Parathyroid adenoma (tissue), 2 donors: Measurements from ENCODE around the gene HOXB6.

Experiments
- H2AFZ ChIP-seq: fragments of 300-600 bp; sonication (generic); one replicate; pipeline ENCODE4 v1.7.0; 2017; ENCODE audit warnings: antibody characterized with exemption, mild to moderate bottlenecking
- H3K27ac ChIP-seq: fragments of 300-600 bp; sonication (generic); one replicate; pipeline ENCODE4 v1.7.0; 2017
- H3K27me3 ChIP-seq: fragments of 300-600 bp; sonication (generic); one replicate; pipeline ENCODE4 v1.7.0; 2017; ENCODE audit warnings: low read length; ENCODE audit not compliant: control insufficient read depth, insufficient read depth
- H3K36me3 ChIP-seq: fragments of 300-600 bp; sonication (generic); one replicate; pipeline ENCODE4 v1.7.0; 2017; ENCODE audit warnings: low read length; ENCODE audit not compliant: control insufficient read depth, insufficient read depth
- H3K4me1 ChIP-seq: fragments of 300-600 bp; sonication (generic); one replicate; pipeline ENCODE4 v1.7.0; 2017; ENCODE audit warnings: control low read depth
- H3K4me2 ChIP-seq: fragments of 300-600 bp; sonication (generic); one replicate; pipeline ENCODE4 v1.7.0; 2017; ENCODE audit warnings: low read length
- H3K4me3 ChIP-seq: fragments of 300-600 bp; sonication (generic); one replicate; pipeline ENCODE4 v1.7.0; 2017; ENCODE audit warnings: low read depth, low read length
- H3K79me2 ChIP-seq: fragments of 300-600 bp; sonication (generic); one replicate; pipeline ENCODE4 v1.7.0; 2017; ENCODE audit warnings: control low read depth
- H3K9ac ChIP-seq: fragments of 300-600 bp; sonication (generic); one replicate; pipeline ENCODE4 v1.7.0; 2017; ENCODE audit warnings: mild to moderate bottlenecking
- H3K9me3 ChIP-seq: fragments of 300-600 bp; sonication (generic); one replicate; pipeline ENCODE4 v1.7.0; 2017; ENCODE audit warnings: low read length; ENCODE audit not compliant: control insufficient read depth
- CTCF ChIP-seq: fragments of 300-600 bp; sonication (generic); IDR thresholded peaks from one replicate; pipeline ENCODE4 v1.7.0; 2017; ENCODE audit warnings: antibody characterized with exemption, mild to moderate bottlenecking
- donor health status: primary hyperparathyroidism.

HOXB6 gene

DNA sequence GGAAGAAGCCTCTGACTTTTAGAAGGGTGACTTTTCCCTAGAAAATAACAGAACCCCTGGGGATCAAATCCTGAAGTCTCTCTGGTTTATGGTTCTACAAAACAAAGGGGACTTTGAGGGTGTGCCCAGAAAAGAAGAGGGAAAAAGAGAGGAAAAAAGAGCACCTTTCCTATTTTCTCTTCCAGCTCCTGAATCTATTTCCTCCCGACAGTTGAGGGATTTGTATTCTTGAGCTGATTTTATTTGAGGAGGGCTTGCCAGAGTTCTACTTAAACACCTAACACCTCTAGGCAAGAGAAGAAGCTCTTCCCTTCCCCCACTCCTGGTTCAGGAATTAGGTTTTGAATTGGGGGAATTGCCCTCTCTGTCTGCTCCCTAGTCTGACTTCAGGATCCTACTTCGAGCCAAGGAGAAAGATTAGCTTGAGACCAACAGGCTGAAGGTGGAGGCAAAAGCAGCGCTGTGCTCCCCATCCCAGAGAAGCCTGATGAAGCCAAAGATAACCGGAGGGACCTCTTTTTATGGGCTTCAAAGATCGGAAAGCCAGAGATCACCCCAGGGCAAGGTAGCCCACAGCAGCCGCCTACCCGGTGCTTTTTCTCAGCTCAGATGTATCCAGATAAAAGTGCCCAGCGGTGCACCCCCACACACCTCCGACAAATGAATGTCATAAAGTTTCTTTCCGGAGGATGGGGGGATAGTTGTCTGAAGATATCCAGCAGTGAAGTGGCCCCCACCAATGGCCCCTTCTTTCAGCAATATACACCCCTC lies 15.5 kb downstream of the HOXB6 start:
- no peak overlapping the region for H3K27ac ChIP-seq
- no peak overlapping the region for H3K9ac ChIP-seq

GRCh38 chr17:48588528-48588927 lies 16.3 kb downstream of the HOXB6 start:
- Histone ChIP-seq H3K4me3 (no peak overlapping the region), H3K4me2 (no peak overlapping the region), H3K4me1 (no peaks in the 10 kb centered on the region), H3K9ac (no peak overlapping the region), H3K27ac (no peak overlapping the region), H3K9me3 (no peaks in the 10 kb centered on the region), H3K27me3 (no peaks in the 10 kb centered on the region), H2AFZ (no peak overlapping the region), H3K79me2 (no peaks in the 10 kb centered on the region), H3K36me3 (no peaks in the 10 kb centered on the region)
- TF ChIP-seq CTCF = no peak

More for the DNA sequence above, 15.5 kb downstream of the HOXB6 start:
- Histone ChIP-seq H3K27me3 (no peaks in the 10 kb centered on the region), H3K36me3 (no peaks in the 10 kb centered on the region), H2AFZ (no peak overlapping the region), H3K79me2 (no peaks in the 10 kb centered on the region), H3K4me3 (no peak overlapping the region), H3K9me3 (no peaks in the 10 kb centered on the region), H3K4me2 (no peak overlapping the region), H3K4me1 (no peaks in the 10 kb centered on the region)
- TF ChIP-seq CTCF = no peak

DNA sequence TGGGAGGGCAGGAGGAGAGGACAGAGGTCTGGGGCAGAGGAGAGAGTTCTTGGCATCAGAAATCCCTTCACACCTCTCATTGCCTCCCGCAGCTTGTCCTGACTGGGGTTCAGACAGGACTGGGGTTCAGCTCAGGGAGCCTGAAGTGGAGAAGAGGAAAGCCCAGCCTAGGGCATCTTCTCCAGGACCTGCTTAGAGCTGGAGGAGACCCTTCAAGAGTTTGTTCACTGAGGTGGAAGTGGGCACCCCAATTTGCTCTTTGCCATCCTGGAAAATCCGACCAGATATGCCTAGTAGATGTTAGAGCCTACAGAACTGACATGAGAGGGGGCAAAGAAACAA lies 16.7 kb downstream of the HOXB6 start:
- Histone ChIP-seq H2AFZ (no peak overlapping the region), H3K79me2 (no peaks in the 10 kb centered on the region), H3K4me2 (peak overlapping the region; percentile 40), H3K4me1 (no peaks in the 10 kb centered on the region), H3K27ac (no peak overlapping the region), H3K4me3 (no peak overlapping the region), H3K9me3 (no peaks in the 10 kb centered on the region), H3K27me3 (no peaks in the 10 kb centered on the region), H3K36me3 (no peaks in the 10 kb centered on the region), H3K9ac (no peak overlapping the region)
- TF ChIP-seq CTCF = no peak

GRCh38 chr17:48587276-48588073 lies 17.3 kb downstream of the HOXB6 start:
- no peak overlapping the region for H3K4me3 ChIP-seq
- no peaks in the 10 kb centered on the region for H3K9me3 ChIP-seq
- no peaks in the 10 kb centered on the region for H3K79me2 ChIP-seq
- TF ChIP-seq CTCF = no peak
- no peaks in the 10 kb centered on the region for H3K36me3 ChIP-seq
- no peaks in the 10 kb centered on the region for H3K4me1 ChIP-seq
- no peak overlapping the region for H2AFZ ChIP-seq
- H3K9ac ChIP-seq = no peak overlapping the region
- peak overlapping the region; percentile 40 for H3K4me2 ChIP-seq
- H3K27me3 ChIP-seq = no peaks in the 10 kb centered on the region
- H3K27ac ChIP-seq = no peak overlapping the region
